Upper lobe of right lung (tissue), 1 donor: Measurements from ENCODE around the gene ARSB. TPM values are rescaled to one million over a fixed set of nuclear protein-coding genes. Genes with fewer than 3 reads are reported as not detected.

Source experiments
- ATAC-seq: fragments of 200-7000 bp; cut with Tn5 transposase; one replicate; pipeline ENCODE4 v1.9.1; 2020; ENCODE audit warnings: mild to moderate bottlenecking, moderate library complexity
- DNase-seq: peaks from one replicate; pipeline ENCODE4 v3.0.0-alpha.2; 2020
- H3K27ac ChIP-seq: fragments of 200-600 bp; one replicate; pipeline ENCODE4 v1.8.0; 2022
- H3K27me3 ChIP-seq: fragments of 200-600 bp; one replicate; pipeline ENCODE4 v1.8.0; 2022; ENCODE audit warnings: mild to moderate bottlenecking
- H3K36me3 ChIP-seq: fragments of 200-600 bp; one replicate; pipeline ENCODE4 v1.8.0; 2022
- H3K4me1 ChIP-seq: fragments of 200-600 bp; one replicate; pipeline ENCODE4 v1.8.0; 2022
- H3K4me3 ChIP-seq: fragments of 200-600 bp; one replicate; pipeline ENCODE4 v1.8.0; 2022; ENCODE audit warnings: mild to moderate bottlenecking
- H3K9me3 ChIP-seq: fragments of 200-600 bp; one replicate; pipeline ENCODE4 v1.8.0; 2022
- CTCF ChIP-seq: fragments of 200-600 bp; IDR thresholded peaks from one replicate; pipeline ENCODE4 v1.8.0; 2022; ENCODE audit warnings: antibody characterized with exemption
- intact Hi-C: fragments of 100-400 bp; cut with DNase I; formaldehyde crosslinking; loops from one replicate; pipeline ENCODE4 v1.11.0; 2022
- total RNA-seq: library from RNA; stranded (reverse); fragmentation: NEBNext Ultra II Directional; extraction: Animal tissue kit (Norgen Biotek cat#: 25700); gene quantifications from one replicate; pipeline ENCODE4 v1.2.1, GENCODE V29; 2021
- donor health status: DM: no; HTN: yes; CAD: no; lungs with severe emphysema.

ARSB gene
- total RNA-seq, 1 donor from 2014 or later: 15.8 TPM

- H3K9me3 ChIP-seq: no peaks in the 10 kb centered on the region
- H3K4me1 ChIP-seq: no peaks in the 10 kb centered on the region
- intact Hi-C loops: no loop called here
- H3K27ac ChIP-seq: no peak overlapping the region
- H3K36me3 ChIP-seq: no peaks in the 10 kb centered on the region
- H3K4me3 ChIP-seq: no peak overlapping the region
- ATAC-seq (no peak), DNase-seq (no peak)
- no peak for TF ChIP-seq CTCF
- H3K27me3 ChIP-seq: no peaks in the 10 kb centered on the region
These were observed 54.4 kb downstream of the ARSB start for GRCh38 chr5:78930721-78931120.

DNA sequence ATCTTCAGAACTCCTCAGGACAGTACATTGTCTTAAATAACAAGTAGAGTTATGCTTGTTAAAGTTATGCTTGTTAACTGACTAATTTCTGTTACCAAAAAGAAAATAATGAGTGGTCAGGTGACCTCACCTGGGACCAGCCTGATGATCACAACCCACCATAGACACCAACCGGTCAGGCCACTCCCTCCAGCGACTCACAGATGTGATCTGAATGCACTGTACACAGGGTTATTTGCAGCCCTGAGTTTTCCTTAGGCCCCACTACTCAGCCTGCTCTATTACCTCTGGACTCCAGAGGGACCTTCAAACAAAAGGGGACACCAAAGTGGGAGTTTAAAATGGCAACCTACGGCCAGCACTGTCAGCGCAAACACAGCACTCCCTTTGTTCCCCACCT is 55.3 kb downstream of the ARSB start:
- Histone ChIP-seq H3K27ac (no peak overlapping the region), H3K27me3 (no peaks in the 10 kb centered on the region), H3K4me1 (no peaks in the 10 kb centered on the region), H3K4me3 (no peak overlapping the region), H3K9me3 (no peaks in the 10 kb centered on the region), H3K36me3 (no peaks in the 10 kb centered on the region)
- DNase-seq (no peak), ATAC-seq (no peak)
- TF ChIP-seq CTCF: no peak
- intact Hi-C loops: no loop called here

GRCh38 chr5:78927657-78928282 is 57.3 kb downstream of the ARSB start:
- Histone ChIP-seq H3K9me3 (no peaks in the 10 kb centered on the region), H3K27ac (no peak overlapping the region), H3K36me3 (no peaks in the 10 kb centered on the region), H3K4me3 (no peak overlapping the region), H3K27me3 (no peaks in the 10 kb centered on the region), H3K4me1 (no peaks in the 10 kb centered on the region)
- ATAC-seq: no peak
- intact Hi-C loops: no loop called here
- no peak for TF ChIP-seq CTCF
- no peak for DNase-seq

DNA sequence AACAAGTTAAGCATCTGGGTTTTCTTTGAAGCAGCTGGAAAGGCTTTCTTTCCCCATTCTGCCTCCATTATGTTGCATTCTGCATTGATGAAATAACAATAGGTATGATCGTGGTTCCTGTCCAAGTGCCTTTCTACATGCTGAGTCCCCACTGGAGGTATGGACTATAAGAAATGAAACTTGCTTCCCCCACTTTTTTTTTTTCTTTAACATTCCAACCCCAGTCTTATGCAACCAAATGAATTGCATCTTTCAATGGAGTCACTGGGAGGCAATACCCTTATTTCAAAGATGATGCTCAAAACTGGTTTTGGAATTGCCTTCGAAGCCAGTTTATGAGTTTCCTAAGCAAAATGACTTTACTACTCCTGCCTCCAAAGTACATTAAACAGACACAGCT is 58.9 kb downstream of the ARSB start:
- Histone ChIP-seq H3K27ac (no peak overlapping the region), H3K4me1 (no peaks in the 10 kb centered on the region), H3K4me3 (no peak overlapping the region), H3K9me3 (no peaks in the 10 kb centered on the region), H3K36me3 (no peaks in the 10 kb centered on the region), H3K27me3 (no peaks in the 10 kb centered on the region)
- no peak for ATAC-seq
- intact Hi-C loops: no loop called here
- DNase-seq: no peak
- no peak for TF ChIP-seq CTCF

GRCh38 chr5:78925129-78925876 is 59.8 kb downstream of the ARSB start:
- DNase-seq: no peak
- Histone ChIP-seq H3K4me1 (no peaks in the 10 kb centered on the region), H3K4me3 (no peak overlapping the region), H3K9me3 (no peaks in the 10 kb centered on the region), H3K27me3 (no peaks in the 10 kb centered on the region), H3K27ac (no peak overlapping the region), H3K36me3 (no peaks in the 10 kb centered on the region)
- intact Hi-C loops: no loop called here
- no peak for TF ChIP-seq CTCF
- no peak for ATAC-seq
